HepG2 (cell line): Measurements from ENCODE around the gene PRUNE1.

Experiments used
- JUND ChIP-seq: sonication (generic); formaldehyde crosslinking; IDR thresholded peaks from 2 replicates; pipeline ENCODE4 v1.8.0; 2022; ENCODE audit warnings: mild to moderate bottlenecking, missing genetic modification reagents
- NBN ChIP-seq: fragments of 450-650 bp; conservative IDR thresholded peaks from 2 replicates; pipeline ENCODE4 v1.6.1; 2017
- POLR2A ChIP-seq, 2 experiments: IDR thresholded peaks; 2 replicates each; pipeline ENCODE4 v1.6.1; 2011; ENCODE audit warnings: low read depth in 2 of 2, low read length in 2 of 2, mild to moderate bottlenecking in 1 of 2, moderate library complexity in 1 of 2; ENCODE audit not compliant: insufficient read depth in 1 of 2
- REL ChIP-seq: sonication (generic); formaldehyde crosslinking; conservative IDR thresholded peaks from 2 replicates; pipeline ENCODE4 v1.8.0; 2022; ENCODE audit warnings: mild to moderate bottlenecking, missing genetic modification reagents, moderate library complexity
- TP53 ChIP-seq: sonication (generic); formaldehyde crosslinking; conservative IDR thresholded peaks from 2 replicates; pipeline ENCODE4 v1.4.0; 2020; ENCODE audit warnings: missing genetic modification reagents

DNA sequence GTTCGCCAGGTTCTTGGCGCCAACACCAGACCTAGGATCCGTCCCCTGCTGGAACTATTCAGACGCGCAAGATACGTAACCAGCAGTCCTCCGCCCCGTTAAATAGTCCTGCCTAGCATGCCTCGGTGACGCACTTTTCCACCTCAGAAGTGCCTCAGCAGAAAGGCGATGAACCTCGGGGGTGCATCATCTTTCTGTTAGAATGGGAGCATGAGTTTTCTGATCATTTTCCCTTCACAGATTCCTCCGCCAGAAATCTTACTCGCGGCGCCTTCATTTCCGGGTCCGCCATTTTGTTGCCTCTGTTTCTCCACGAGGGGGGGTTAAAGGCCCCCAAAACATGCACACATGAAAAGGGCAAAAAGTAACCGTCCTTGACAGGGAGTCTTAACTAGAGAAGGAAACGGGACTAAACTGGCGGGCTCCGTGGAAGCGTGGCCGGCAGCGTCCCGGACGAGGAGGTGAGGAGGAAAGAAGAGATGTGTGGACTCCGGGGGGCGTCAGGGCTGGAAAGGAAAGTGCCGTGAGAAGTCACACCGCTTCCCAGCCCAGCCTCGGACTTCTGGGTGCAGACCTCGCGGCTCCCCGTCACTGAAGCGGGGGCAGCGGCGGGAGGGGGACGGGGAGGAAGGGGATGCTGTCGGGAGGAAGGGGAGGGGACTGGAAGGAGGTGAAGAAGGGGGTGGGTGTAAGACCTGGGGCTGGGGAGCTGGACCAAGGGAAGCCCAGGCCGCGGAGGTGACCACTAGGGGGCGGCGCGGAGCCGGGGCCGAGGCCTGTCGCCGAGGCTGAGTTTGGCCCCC lies 62.4 kb downstream of the PRUNE1 start, which contains the start of gene GABPB2:
- TF ChIP-seq NBN (no peak), POLR2A (IDR thresholded peaks at IDR 0.05; ENCODE audit: insufficient read depth in 1 of 2, low read depth in 2 of 2, low read length in 2 of 2) (no peak), TP53 (CRISPR knock-in tag) (no peak), REL (CRISPR knock-in tag) (no peak), JUND (no peak)
